ENCODE data around the gene CDC26. TPM values are rescaled to one million over a fixed set of nuclear protein-coding genes. Genes with fewer than 3 reads are reported as not detected.

CDC26 gene
- total RNA-seq, 1 experiment from 2014 or later, result 29.3 TPM

DNA sequence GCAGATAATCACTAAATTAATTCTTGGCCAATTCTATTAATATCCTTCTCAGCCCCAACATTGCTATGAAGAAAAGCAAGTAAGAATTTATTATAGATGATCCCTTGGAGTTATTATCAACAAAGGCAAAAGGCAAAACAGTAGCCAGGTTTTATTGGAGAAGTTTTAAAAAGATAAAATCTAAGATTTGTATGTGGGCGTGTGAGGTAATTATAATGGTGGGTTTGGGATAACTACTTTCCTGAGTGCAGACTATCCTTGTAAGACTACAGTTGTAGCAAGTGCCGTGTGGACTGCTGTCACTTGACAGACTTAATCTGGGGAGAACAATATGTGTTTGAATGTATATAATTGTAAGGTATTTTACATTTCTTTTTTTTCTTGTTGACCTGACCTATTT lies 30.8 kb downstream of the CDC26 start:
- no peaks in the 10 kb centered on the region for H3K4me1 ChIP-seq
- H3K4me1 Mint-ChIP-seq (ENCODE audit: low read depth, unreplicated experiment), result no peaks in the 10 kb centered on the region
- peaks cover 9% of the 10 kb centered on the region for H3K36me3 Mint-ChIP-seq (ENCODE audit: insufficient read depth, unreplicated experiment)
- H3K27me3 ChIP-seq (replicated peaks; ENCODE audit: control insufficient read depth, insufficient read depth, low read length), result no peaks in the 10 kb centered on the region
- no peaks in the 10 kb centered on the region for H3K36me3 ChIP-seq (ENCODE audit: control insufficient read depth, insufficient read depth, low read length)
- no peaks in the 10 kb centered on the region for H3K9me3 Mint-ChIP-seq (ENCODE audit: unreplicated experiment)
- H3K9me3 ChIP-seq, result no peaks in the 10 kb centered on the region
- POLR2A ChIA-PET, result no interaction called here
- BruUV-seq (replicated peaks), result no TSS peak
- CTCF ChIA-PET, result no interaction called here
- H3K27ac Mint-ChIP-seq (ENCODE audit: unreplicated experiment), result no peak overlapping the region
- H3K4me3 ChIP-seq (ENCODE audit: low read depth, low read length), result no peak overlapping the region
- no peak for DNase-seq
- H3K4me3 Mint-ChIP-seq (ENCODE audit: unreplicated experiment), result no peak overlapping the region
- TF ChIP-seq, protein P1, sequence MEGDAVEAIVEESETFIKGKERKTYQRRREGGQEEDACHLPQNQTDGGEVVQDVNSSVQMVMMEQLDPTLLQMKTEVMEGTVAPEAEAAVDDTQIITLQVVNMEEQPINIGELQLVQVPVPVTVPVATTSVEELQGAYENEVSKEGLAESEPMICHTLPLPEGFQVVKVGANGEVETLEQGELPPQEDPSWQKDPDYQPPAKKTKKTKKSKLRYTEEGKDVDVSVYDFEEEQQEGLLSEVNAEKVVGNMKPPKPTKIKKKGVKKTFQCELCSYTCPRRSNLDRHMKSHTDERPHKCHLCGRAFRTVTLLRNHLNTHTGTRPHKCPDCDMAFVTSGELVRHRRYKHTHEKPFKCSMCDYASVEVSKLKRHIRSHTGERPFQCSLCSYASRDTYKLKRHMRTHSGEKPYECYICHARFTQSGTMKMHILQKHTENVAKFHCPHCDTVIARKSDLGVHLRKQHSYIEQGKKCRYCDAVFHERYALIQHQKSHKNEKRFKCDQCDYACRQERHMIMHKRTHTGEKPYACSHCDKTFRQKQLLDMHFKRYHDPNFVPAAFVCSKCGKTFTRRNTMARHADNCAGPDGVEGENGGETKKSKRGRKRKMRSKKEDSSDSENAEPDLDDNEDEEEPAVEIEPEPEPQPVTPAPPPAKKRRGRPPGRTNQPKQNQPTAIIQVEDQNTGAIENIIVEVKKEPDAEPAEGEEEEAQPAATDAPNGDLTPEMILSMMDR (IDR thresholded peaks at IDR 0.05; ENCODE audit: insufficient read depth in 1 of 2, low read depth in 1 of 2, low read length in 1 of 2, severe bottlenecking in 1 of 2, unreplicated experiment in 1 of 2), result no peak
- no peaks in the 10 kb centered on the region for H3K27me3 Mint-ChIP-seq (ENCODE audit: insufficient read depth, unreplicated experiment)
- intact Hi-C loops (cut with micrococcal nuclease; ENCODE audit: unreplicated experiment), result no loop called here

DNA sequence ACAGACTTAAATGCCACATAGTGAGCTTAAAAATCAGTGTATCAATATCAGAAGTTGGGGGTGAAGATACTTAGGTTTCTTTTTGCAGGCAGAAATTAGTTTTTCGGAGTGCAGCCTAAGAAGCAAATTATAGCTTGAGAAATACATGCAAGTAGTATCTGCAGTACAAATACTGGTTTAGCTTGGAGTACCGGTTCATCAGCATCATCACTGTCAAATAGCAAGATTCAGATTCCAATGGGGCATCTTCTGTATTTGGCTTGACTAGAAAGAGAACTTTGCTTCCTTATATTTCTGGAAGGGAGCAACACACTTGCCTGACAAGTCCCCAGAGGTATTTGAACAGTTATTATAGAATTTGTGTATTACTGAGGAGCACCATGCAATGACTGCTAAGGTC lies 34.2 kb downstream of the CDC26 start:
- Histone ChIP-seq H3K4me3 (ENCODE audit: low read depth, low read length) (no peak overlapping the region), H3K4me1 (no peaks in the 10 kb centered on the region), H3K36me3 (ENCODE audit: control insufficient read depth, insufficient read depth, low read length) (no peaks in the 10 kb centered on the region), H3K27me3 (replicated peaks; ENCODE audit: control insufficient read depth, insufficient read depth, low read length) (no peaks in the 10 kb centered on the region), H3K9me3 (no peaks in the 10 kb centered on the region)
- intact Hi-C loops (cut with micrococcal nuclease; ENCODE audit: unreplicated experiment), result no loop called here
- no peak overlapping the region for H3K4me3 Mint-ChIP-seq (ENCODE audit: unreplicated experiment)
- no peaks in the 10 kb centered on the region for H3K27me3 Mint-ChIP-seq (ENCODE audit: insufficient read depth, unreplicated experiment)
- H3K36me3 Mint-ChIP-seq (ENCODE audit: insufficient read depth, unreplicated experiment), result no peaks in the 10 kb centered on the region
- no peaks in the 10 kb centered on the region for H3K4me1 Mint-ChIP-seq (ENCODE audit: low read depth, unreplicated experiment)
- ChIA-PET CTCF (no interaction called here), POLR2A (no interaction called here)
- TF ChIP-seq, protein P1 (IDR thresholded peaks at IDR 0.05; ENCODE audit: insufficient read depth in 1 of 2, low read depth in 1 of 2, low read length in 1 of 2, severe bottlenecking in 1 of 2, unreplicated experiment in 1 of 2), result no peak
- no peak for DNase-seq
- no TSS peak for BruUV-seq (replicated peaks)
- H3K27ac Mint-ChIP-seq (ENCODE audit: unreplicated experiment), result no peak overlapping the region
- H3K9me3 Mint-ChIP-seq (ENCODE audit: unreplicated experiment), result no peaks in the 10 kb centered on the region

DNA sequence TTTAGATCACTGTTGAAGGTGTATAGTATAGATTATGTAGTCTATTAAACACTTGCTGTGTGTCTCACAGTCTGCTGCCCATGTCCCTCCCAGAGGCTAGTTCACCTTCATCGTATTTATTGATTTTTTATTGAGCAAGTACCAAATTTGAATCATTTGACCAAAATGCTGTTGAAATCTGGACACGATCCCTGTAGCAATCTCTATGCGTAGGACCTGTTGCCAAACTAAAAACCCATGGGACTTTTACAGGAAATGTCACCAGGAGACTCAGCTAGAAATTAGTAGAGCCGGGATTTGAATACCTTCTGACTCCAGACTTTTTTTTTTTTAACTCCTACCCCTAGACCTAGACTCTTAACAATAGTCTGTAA lies 36.5 kb downstream of the CDC26 start:
- Histone ChIP-seq H3K27me3 (replicated peaks; ENCODE audit: control insufficient read depth, insufficient read depth, low read length) (no peaks in the 10 kb centered on the region), H3K9me3 (no peaks in the 10 kb centered on the region), H3K36me3 (ENCODE audit: control insufficient read depth, insufficient read depth, low read length) (no peaks in the 10 kb centered on the region), H3K4me1 (no peaks in the 10 kb centered on the region), H3K4me3 (ENCODE audit: low read depth, low read length) (no peak overlapping the region)
- H3K27ac Mint-ChIP-seq (ENCODE audit: unreplicated experiment), result no peak overlapping the region
- no peaks in the 10 kb centered on the region for H3K9me3 Mint-ChIP-seq (ENCODE audit: unreplicated experiment)
- BruUV-seq (replicated peaks), result no TSS peak
- no peak for DNase-seq
- intact Hi-C loops (cut with micrococcal nuclease; ENCODE audit: unreplicated experiment), result no loop called here
- TF ChIP-seq, protein P1 (IDR thresholded peaks at IDR 0.05; ENCODE audit: insufficient read depth in 1 of 2, low read depth in 1 of 2, low read length in 1 of 2, severe bottlenecking in 1 of 2, unreplicated experiment in 1 of 2), result no peak
- H3K4me3 Mint-ChIP-seq (ENCODE audit: unreplicated experiment), result no peak overlapping the region
- H3K27me3 Mint-ChIP-seq (ENCODE audit: insufficient read depth, unreplicated experiment), result no peaks in the 10 kb centered on the region
- CTCF ChIA-PET, result no interaction called here
- POLR2A ChIA-PET, result no interaction called here
- H3K36me3 Mint-ChIP-seq (ENCODE audit: insufficient read depth, unreplicated experiment), result no peaks in the 10 kb centered on the region
- H3K4me1 Mint-ChIP-seq (ENCODE audit: low read depth, unreplicated experiment), result no peaks in the 10 kb centered on the region
